NT2/D1 (cell line): ENCODE data around the gene KNOP1.

Source experiments
- SUZ12 ChIP-seq: IDR thresholded peaks from 2 replicates; pipeline ENCODE4 v1.6.1; 2011; ENCODE audit not compliant: insufficient read length, insufficient read depth; ENCODE audit errors: extremely low read depth
- YY1 ChIP-seq: IDR thresholded peaks from 2 replicates; pipeline ENCODE4 v1.6.1; 2011; ENCODE audit not compliant: insufficient read length, insufficient read depth
- ZNF274 ChIP-seq: IDR thresholded peaks from 2 replicates; pipeline ENCODE4 v1.6.1; 2011; ENCODE audit warnings: mild to moderate bottlenecking, low read depth, low read length

DNA sequence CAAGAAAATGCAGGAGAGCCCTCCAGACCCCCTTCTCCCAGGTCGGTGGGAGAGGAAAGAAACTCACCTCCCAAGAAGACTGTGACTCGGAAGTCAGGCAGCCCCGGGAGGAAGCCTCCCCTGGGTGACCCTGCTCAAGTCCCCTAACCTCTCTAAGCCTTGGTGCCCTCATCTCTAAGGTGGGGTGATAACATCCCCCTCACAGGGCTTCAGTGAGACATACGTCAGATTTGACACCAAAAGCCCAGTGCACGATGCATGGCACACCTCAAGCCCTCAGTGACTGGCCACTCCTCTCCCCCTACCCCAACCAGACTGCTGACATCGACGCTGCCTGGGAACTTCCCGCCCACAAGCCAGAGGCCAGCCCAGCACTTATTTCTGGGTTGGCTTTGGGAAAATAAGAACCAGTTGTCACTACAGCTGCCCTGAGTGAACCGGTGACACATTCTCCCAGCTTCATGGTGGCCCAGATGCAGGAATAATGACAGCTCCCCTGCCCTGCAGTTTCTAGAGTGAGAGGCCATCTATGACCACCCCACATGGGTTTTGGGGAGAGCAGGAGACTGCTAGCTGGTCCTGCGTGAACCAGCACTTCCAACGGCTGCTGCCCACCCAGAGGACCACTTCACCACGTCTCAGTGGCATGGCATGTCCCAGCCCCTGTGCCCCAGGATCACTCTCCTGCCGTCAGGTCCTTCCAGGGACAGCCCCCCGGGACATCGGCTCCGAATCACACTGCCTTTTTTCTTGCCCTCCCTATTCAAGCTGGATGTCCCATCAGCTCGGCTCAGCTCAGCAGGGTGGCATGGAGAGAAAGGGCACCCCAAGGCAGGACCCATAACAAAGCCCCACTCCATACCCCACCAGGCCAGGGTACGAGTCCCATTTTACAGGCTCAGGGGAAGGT is 9.5 kb downstream of the KNOP1 start:
- no peak for TF ChIP-seq YY1
- no peak for TF ChIP-seq ZNF274
- no peak for TF ChIP-seq SUZ12
